Transverse colon (tissue), 4 donors: ENCODE measurements around the gene DEFB132. TPM values are rescaled to one million over a fixed set of nuclear protein-coding genes. Genes with fewer than 3 reads are reported as not detected.

Source experiments
- DNase-seq: peaks from one replicate; pipeline ENCODE4 v3.0.0-alpha.2; 2019
- H3K27ac ChIP-seq, 4 donors: fragments of 200-600 bp; sonication (generic); 2 replicates each; pipeline ENCODE4 v1.5.1; 2016 to 2018; ENCODE audit warnings: inconsistent platforms in 4 of 4
- H3K27me3 ChIP-seq: fragments of 200-600 bp; sonication (generic); 2 replicates; pipeline ENCODE4 v1.5.1; 2017; ENCODE audit warnings: inconsistent platforms
- H3K36me3 ChIP-seq, 4 donors: fragments of 200-600 bp; sonication (generic); 2 replicates each; pipeline ENCODE4 v1.5.1; 2017 to 2019; ENCODE audit warnings: inconsistent platforms in 4 of 4
- H3K4me1 ChIP-seq, 4 donors: fragments of 200-600 bp; sonication (generic); 2 replicates each; pipeline ENCODE4 v1.5.1; 2017 to 2020; ENCODE audit warnings: inconsistent platforms in 4 of 4
- H3K4me3 ChIP-seq, 4 donors: fragments of 200-600 bp; sonication (generic); 1 replicate in 1 of 4; 2 replicates in 3 of 4; pipeline versions ENCODE4 v1.5.1 to v1.6.1; 2017 to 2019; ENCODE audit warnings: inconsistent platforms in 4 of 4
- H3K9me3 ChIP-seq, 2 donors: fragments of 200-600 bp; sonication (generic); 2 replicates each; pipeline ENCODE4 v1.5.1; 2017 to 2019; ENCODE audit warnings: inconsistent platforms in 2 of 2
- EP300 ChIP-seq: sonication (generic); formaldehyde crosslinking; IDR thresholded peaks from one replicate; pipeline ENCODE4 v1.6.1; 2017; ENCODE audit warnings: antibody characterized with exemption, low read depth
- POLR2A ChIP-seq: fragments of 450-650 bp; IDR thresholded peaks from one replicate; pipeline ENCODE4 v1.6.1; 2016; ENCODE audit warnings: antibody characterized with exemption, mild to moderate bottlenecking, moderate library complexity
- POLR2AphosphoS5 ChIP-seq, 3 donors: sonication (generic); formaldehyde crosslinking; IDR thresholded peaks; one replicate each; pipeline ENCODE4 v1.6.1; 2016; ENCODE audit warnings: antibody characterized with exemption in 3 of 3
- WGBS, 2 donors: methylation state at CpG; one replicate each; pipeline ENCODE4 v1.1.5; 2018; ENCODE audit warnings: low coverage in 1 of 2; 5-methylcytosine and 5-hydroxymethylcytosine counted together
- in situ Hi-C, 4 donors: fragments of 200-750 bp; cut with MboI; loops; one replicate each; pipeline versions ENCODE4 v1.15.0 to v1.15.1; 2017; ENCODE audit warnings: low sequenced_read_pairs in 3 of 4, low pct_ligation_motif_present in 1 of 4, low pct_unique_long_range_greater_than_20kb in 1 of 4
- intact Hi-C: fragments of 100-400 bp; cut with DNase I; formaldehyde crosslinking; loops from one replicate; pipeline ENCODE4 v1.15.1; 2023; ENCODE audit warnings: low total_unique reads
- total RNA-seq, 4 donors: library from RNA; depleted of rRNA; stranded (reverse); fragments of >200 nt; gene quantifications; one replicate each; pipeline ENCODE4 v1.1.0, GENCODE V29; 2016
- TF ChIP-seq, protein P1 (sequence below), 5 experiments: fragments of 200-600 bp in 3 of 5; fragments of 450-650 bp in 2 of 5; sonication (generic) in 3 of 5; IDR thresholded peaks; 1 replicate in 2 of 5; 2 replicates in 3 of 5; pipeline ENCODE4 v1.5.1; 2016 to 2017; ENCODE audit warnings: antibody characterized with exemption in 5 of 5, inconsistent platforms in 3 of 5, mild to moderate bottlenecking in 2 of 5, moderate library complexity in 1 of 5

Gene DEFB132
- total RNA-seq, 4 donors from 2014 or later: not detected

DNA sequence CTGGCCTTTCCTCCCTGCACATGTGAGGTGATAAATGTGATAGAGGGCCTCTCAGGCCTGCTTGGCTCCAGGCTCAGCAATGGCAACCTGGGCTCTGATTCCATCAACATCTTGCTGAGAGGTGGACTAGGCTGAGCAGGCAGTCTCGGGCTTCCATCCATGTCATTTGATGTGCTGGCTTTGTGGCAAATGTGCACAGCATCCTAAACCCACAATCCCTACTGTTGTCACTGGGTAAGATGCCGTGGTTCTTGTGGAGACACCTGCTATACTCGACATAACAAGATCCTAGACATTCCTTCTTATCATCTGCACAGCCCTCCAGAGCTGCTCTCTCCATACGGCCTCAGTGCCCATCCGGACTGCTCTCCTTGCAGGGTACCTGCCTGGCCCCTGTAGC lies 37.1 kb downstream of the DEFB132 start:
- in situ Hi-C loops: no loop called here
- no peaks in the 10 kb centered on the region for H3K36me3 ChIP-seq
- DNase-seq: no peak
- H3K27me3 ChIP-seq: no peaks in the 10 kb centered on the region
- intact Hi-C loops: no loop called here
- TF ChIP-seq, protein P1, sequence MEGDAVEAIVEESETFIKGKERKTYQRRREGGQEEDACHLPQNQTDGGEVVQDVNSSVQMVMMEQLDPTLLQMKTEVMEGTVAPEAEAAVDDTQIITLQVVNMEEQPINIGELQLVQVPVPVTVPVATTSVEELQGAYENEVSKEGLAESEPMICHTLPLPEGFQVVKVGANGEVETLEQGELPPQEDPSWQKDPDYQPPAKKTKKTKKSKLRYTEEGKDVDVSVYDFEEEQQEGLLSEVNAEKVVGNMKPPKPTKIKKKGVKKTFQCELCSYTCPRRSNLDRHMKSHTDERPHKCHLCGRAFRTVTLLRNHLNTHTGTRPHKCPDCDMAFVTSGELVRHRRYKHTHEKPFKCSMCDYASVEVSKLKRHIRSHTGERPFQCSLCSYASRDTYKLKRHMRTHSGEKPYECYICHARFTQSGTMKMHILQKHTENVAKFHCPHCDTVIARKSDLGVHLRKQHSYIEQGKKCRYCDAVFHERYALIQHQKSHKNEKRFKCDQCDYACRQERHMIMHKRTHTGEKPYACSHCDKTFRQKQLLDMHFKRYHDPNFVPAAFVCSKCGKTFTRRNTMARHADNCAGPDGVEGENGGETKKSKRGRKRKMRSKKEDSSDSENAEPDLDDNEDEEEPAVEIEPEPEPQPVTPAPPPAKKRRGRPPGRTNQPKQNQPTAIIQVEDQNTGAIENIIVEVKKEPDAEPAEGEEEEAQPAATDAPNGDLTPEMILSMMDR (IDR thresholded peaks at IDR 0.05): no peak
- TF ChIP-seq POLR2AphosphoS5 (IDR thresholded peaks at IDR 0.05) (no peak), POLR2A (no peak), EP300 (no peak)
- peaks cover 4 to 32% (median 25%) of the 10 kb centered on the region in 4 donors for H3K4me1 ChIP-seq
- H3K27ac ChIP-seq: no peak overlapping the region
- H3K4me3 ChIP-seq: no peak overlapping the region
- 76 to 92% methylated on average over 3 to 5 of the region's 5 CpGs for WGBS, 2 donors
- no peaks in the 10 kb centered on the region for H3K9me3 ChIP-seq

DNA sequence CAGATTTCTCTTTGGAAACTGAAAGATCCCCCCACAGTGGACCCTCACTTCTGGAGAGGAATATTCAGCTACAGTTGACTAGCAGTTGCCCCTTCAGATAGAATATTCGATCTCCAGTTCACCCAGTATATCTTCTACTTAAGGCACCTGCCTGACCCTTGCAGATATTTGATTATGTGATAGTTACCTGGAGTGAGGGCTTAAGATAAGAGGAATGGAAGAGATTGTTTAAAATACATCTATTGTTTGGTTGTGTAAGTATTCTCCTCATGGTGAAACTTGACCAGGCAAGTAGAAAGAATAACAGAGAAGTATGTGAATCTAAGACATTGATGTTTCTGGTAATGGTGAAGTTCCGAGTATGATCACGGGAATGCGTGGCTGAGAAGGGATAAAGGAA lies 38.3 kb downstream of the DEFB132 start:
- in situ Hi-C loops (no loop called here), intact Hi-C loops (no loop called here)
- Histone ChIP-seq H3K4me3 (no peak overlapping the region), H3K4me1 (peaks cover 4 to 38% (median 32%) of the 10 kb centered on the region in 4 donors), H3K27ac (no peak overlapping the region), H3K9me3 (no peaks in the 10 kb centered on the region), H3K27me3 (no peaks in the 10 kb centered on the region), H3K36me3 (no peaks in the 10 kb centered on the region)
- DNase-seq: no peak
- WGBS, 2 donors: 89 to 92% methylated on average over 4 of the region's 4 CpGs
- TF ChIP-seq, protein P1 (IDR thresholded peaks at IDR 0.05): no peak
- TF ChIP-seq EP300: no peak
- no peak for TF ChIP-seq POLR2A
- no peak for TF ChIP-seq POLR2AphosphoS5 (IDR thresholded peaks at IDR 0.05)

DNA sequence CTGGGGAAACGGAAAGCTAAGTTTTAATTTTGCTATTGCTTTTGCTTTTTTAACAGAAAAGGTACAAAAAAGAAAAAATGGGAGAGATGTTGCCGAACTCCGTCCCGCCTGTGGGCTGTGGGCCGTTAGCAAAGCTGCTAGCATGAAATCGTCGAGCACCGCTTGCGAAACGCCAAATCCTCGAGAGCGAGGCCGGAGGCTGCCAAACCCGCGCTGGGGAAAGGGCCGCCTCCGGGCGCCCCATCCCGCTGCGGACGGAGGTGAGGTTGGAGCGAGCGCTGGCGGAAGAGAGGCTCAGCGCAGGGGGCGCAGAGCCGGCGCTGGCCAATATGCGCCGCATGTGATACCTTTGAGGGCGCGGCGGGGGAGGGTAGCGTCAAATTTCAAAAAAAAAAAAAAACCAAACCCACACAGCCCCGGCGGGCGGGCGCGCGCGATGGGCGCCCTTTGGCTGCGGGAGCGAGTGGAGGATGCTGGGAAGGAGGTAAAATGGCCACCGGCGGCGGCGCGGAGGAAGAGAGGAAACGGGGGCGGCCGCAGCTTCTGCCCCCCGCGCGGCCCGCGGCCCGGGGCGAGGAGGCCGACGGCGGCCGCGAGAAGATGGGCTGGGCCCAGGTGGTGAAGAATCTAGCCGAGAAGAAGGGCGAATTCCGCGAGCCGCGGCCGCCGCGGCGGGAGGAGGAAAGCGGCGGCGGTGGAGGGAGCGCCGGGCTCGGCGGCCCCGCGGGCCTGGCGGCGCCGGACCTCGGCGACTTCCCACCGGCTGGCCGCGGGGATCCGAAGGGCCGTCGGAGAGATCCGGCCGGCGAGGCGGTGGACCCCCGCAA lies 39.8 kb downstream of the DEFB132 start, which contains the start of gene ZCCHC3:
Gene ZCCHC3, plus strand, starts transcription at position 473 of the 827 bp plus-strand sequence. Its CDS starts 17 bp downstream, at position 490.
- TF ChIP-seq, protein P1 (IDR thresholded peaks at IDR 0.05): peak in 3 of 5 experiments; percentile 20 to 22 (median 20)
- TF ChIP-seq EP300: no peak
- TF ChIP-seq POLR2A: peak; percentile 67
- peak; percentile 53 to 80 (median 74) for TF ChIP-seq POLR2AphosphoS5 (IDR thresholded peaks at IDR 0.05)
- Histone ChIP-seq H3K9me3 (no peaks in the 10 kb centered on the region), H3K4me1 (peaks cover 4 to 36% (median 36%) of the 10 kb centered on the region in 4 donors), H3K27me3 (no peaks in the 10 kb centered on the region), H3K4me3 (peak within 1 kb of the TSS; percentile 67 to 96 (median 84)), H3K27ac (peak within 1 kb of the TSS; percentile 96 to 100 (median 100)), H3K36me3 (no peaks in the 10 kb centered on the region)
- peak; percentile 86 for DNase-seq
- 0 to 2% methylated on average over 12 to 87 of the region's 99 CpGs for WGBS, 2 donors
- in situ Hi-C loops: no loop called here
- intact Hi-C loops: no loop called here

DNA sequence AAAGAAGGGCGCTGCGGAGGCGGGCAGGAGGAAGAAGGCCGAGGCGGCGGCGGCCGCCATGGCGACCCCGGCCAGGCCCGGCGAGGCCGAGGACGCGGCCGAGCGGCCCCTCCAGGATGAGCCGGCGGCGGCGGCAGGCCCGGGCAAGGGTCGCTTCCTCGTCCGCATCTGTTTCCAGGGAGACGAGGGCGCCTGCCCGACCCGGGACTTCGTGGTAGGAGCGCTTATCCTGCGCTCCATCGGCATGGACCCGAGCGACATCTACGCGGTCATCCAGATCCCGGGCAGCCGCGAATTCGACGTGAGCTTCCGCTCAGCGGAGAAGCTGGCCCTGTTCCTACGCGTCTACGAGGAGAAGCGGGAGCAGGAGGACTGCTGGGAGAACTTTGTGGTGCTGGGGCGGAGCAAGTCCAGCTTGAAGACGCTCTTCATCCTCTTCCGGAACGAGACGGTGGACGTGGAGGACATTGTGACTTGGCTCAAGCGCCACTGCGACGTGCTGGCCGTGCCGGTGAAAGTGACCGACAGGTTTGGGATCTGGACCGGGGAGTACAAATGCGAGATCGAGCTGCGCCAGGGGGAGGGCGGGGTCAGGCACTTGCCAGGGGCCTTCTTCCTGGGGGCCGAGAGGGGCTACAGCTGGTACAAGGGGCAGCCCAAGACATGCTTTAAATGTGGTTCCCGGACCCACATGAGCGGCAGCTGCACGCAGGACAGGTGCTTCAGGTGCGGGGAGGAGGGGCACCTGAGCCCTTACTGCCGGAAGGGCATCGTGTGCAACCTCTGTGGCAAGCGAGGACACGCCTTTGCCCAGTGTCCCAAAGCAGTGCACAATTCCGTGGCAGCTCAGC lies 40.6 kb downstream of the DEFB132 start:
- TF ChIP-seq, protein P1 (IDR thresholded peaks at IDR 0.05): no peak
- TF ChIP-seq POLR2A (peak; percentile 75), EP300 (no peak), POLR2AphosphoS5 (IDR thresholded peaks at IDR 0.05) (peak; percentile 59 to 86 (median 64))
- no peaks in the 10 kb centered on the region for H3K36me3 ChIP-seq
- in situ Hi-C loops: no loop called here
- H3K4me3 ChIP-seq: peak overlapping the region; percentile 67 to 96 (median 84)
- 1% methylated on average over 55 of the region's 75 CpGs; no CpG with 5 or more reads in 1 of the 2 donors for whole genome bisulfite sequencing, 2 donors
- intact Hi-C loops: no loop called here
- peaks cover 4 to 36% (median 36%) of the 10 kb centered on the region in 4 donors for H3K4me1 ChIP-seq
- H3K9me3 ChIP-seq: no peaks in the 10 kb centered on the region
- peak overlapping the region; percentile 96 to 100 (median 100) for H3K27ac ChIP-seq
- no peaks in the 10 kb centered on the region for H3K27me3 ChIP-seq
- DNase-seq: peak; percentile 84
